Measurements from ENCODE around the gene SDF4. TPM values are rescaled to one million over a fixed set of nuclear protein-coding genes. Genes with fewer than 3 reads are reported as not detected.

The SDF4 gene
- total and polyA plus RNA-seq, 2 of the 8 experiments (the other 6 are each of a cell fraction or from before 2014, with no cell fraction given), result 45.5 to 75.6 TPM

DNA sequence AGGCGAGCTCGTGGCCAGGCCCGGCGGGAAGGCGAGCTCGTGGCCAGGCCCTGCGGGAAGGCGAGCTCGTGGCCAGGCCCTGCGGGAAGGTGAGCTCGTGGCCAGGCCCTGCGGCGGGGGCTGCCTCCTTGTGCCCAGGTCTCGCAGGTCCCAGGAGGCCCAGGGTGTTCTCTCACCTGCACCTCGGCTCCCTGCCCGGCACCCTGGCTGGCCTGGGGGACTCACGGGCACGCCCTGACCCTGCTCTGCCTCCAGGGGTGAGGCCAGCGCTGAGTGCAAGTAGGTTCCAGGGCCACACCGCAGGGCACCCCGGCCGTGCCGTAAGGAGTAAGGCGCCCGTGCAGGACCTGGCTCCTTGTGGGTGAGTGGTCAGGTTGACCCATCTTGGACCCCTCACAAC is 4.4 kb downstream of the SDF4 start (continued):
- TF ChIP-seq, protein P1, sequence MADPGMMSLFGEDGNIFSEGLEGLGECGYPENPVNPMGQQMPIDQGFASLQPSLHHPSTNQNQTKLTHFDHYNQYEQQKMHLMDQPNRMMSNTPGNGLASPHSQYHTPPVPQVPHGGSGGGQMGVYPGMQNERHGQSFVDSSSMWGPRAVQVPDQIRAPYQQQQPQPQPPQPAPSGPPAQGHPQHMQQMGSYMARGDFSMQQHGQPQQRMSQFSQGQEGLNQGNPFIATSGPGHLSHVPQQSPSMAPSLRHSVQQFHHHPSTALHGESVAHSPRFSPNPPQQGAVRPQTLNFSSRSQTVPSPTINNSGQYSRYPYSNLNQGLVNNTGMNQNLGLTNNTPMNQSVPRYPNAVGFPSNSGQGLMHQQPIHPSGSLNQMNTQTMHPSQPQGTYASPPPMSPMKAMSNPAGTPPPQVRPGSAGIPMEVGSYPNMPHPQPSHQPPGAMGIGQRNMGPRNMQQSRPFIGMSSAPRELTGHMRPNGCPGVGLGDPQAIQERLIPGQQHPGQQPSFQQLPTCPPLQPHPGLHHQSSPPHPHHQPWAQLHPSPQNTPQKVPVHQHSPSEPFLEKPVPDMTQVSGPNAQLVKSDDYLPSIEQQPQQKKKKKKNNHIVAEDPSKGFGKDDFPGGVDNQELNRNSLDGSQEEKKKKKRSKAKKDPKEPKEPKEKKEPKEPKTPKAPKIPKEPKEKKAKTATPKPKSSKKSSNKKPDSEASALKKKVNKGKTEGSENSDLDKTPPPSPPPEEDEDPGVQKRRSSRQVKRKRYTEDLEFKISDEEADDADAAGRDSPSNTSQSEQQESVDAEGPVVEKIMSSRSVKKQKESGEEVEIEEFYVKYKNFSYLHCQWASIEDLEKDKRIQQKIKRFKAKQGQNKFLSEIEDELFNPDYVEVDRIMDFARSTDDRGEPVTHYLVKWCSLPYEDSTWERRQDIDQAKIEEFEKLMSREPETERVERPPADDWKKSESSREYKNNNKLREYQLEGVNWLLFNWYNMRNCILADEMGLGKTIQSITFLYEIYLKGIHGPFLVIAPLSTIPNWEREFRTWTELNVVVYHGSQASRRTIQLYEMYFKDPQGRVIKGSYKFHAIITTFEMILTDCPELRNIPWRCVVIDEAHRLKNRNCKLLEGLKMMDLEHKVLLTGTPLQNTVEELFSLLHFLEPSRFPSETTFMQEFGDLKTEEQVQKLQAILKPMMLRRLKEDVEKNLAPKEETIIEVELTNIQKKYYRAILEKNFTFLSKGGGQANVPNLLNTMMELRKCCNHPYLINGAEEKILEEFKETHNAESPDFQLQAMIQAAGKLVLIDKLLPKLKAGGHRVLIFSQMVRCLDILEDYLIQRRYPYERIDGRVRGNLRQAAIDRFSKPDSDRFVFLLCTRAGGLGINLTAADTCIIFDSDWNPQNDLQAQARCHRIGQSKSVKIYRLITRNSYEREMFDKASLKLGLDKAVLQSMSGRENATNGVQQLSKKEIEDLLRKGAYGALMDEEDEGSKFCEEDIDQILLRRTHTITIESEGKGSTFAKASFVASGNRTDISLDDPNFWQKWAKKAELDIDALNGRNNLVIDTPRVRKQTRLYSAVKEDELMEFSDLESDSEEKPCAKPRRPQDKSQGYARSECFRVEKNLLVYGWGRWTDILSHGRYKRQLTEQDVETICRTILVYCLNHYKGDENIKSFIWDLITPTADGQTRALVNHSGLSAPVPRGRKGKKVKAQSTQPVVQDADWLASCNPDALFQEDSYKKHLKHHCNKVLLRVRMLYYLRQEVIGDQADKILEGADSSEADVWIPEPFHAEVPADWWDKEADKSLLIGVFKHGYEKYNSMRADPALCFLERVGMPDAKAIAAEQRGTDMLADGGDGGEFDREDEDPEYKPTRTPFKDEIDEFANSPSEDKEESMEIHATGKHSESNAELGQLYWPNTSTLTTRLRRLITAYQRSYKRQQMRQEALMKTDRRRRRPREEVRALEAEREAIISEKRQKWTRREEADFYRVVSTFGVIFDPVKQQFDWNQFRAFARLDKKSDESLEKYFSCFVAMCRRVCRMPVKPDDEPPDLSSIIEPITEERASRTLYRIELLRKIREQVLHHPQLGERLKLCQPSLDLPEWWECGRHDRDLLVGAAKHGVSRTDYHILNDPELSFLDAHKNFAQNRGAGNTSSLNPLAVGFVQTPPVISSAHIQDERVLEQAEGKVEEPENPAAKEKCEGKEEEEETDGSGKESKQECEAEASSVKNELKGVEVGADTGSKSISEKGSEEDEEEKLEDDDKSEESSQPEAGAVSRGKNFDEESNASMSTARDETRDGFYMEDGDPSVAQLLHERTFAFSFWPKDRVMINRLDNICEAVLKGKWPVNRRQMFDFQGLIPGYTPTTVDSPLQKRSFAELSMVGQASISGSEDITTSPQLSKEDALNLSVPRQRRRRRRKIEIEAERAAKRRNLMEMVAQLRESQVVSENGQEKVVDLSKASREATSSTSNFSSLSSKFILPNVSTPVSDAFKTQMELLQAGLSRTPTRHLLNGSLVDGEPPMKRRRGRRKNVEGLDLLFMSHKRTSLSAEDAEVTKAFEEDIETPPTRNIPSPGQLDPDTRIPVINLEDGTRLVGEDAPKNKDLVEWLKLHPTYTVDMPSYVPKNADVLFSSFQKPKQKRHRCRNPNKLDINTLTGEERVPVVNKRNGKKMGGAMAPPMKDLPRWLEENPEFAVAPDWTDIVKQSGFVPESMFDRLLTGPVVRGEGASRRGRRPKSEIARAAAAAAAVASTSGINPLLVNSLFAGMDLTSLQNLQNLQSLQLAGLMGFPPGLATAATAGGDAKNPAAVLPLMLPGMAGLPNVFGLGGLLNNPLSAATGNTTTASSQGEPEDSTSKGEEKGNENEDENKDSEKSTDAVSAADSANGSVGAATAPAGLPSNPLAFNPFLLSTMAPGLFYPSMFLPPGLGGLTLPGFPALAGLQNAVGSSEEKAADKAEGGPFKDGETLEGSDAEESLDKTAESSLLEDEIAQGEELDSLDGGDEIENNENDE (IDR thresholded peaks at IDR 0.05; ENCODE audit: insufficient replicate concordance, low read length), result no peak
- TF ChIP-seq TAF1 (IDR thresholded peaks at IDR 0.05; ENCODE audit: low read depth, low read length), result no peak
- TF ChIP-seq, protein P2, sequence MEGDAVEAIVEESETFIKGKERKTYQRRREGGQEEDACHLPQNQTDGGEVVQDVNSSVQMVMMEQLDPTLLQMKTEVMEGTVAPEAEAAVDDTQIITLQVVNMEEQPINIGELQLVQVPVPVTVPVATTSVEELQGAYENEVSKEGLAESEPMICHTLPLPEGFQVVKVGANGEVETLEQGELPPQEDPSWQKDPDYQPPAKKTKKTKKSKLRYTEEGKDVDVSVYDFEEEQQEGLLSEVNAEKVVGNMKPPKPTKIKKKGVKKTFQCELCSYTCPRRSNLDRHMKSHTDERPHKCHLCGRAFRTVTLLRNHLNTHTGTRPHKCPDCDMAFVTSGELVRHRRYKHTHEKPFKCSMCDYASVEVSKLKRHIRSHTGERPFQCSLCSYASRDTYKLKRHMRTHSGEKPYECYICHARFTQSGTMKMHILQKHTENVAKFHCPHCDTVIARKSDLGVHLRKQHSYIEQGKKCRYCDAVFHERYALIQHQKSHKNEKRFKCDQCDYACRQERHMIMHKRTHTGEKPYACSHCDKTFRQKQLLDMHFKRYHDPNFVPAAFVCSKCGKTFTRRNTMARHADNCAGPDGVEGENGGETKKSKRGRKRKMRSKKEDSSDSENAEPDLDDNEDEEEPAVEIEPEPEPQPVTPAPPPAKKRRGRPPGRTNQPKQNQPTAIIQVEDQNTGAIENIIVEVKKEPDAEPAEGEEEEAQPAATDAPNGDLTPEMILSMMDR (IDR thresholded peaks at IDR 0.05; ENCODE audit: control extremely low read depth in 1 of 3, insufficient read depth in 1 of 3, low read depth in 1 of 3, low read length in 3 of 3), result no peak

Data from H1 (cell line).